HepG2 (cell line): ENCODE measurements around the gene RPGRIP1. TPM values are rescaled to one million over a fixed set of nuclear protein-coding genes. Genes with fewer than 3 reads are reported as not detected.
"Not testable (repeated sequence)": the region's sequence is repeated elsewhere in the genome, so short reads cannot be mapped to it uniquely, and the experiment has no call there.

Experiments
- ATAC-seq: fragments of 200-7000 bp; cut with Tn5 transposase; 3 replicates; pipeline ENCODE4 v1.9.1; 2020; ENCODE audit warnings: mild to moderate bottlenecking, moderate library complexity
- BruUV-seq: library from RNA; stranded (reverse); fragments of 400-500 nt; replicated peaks from 2 replicates; lab custom pipeline; 2021; lab: Mats Ljungman, UMichigan
- CTCF ChIA-PET: fragments of 300-600 bp; formaldehyde crosslinking; extraction: SDS; loops from one replicate; lab custom pipeline; 2021; ENCODE audit warnings: low total read pairs, inconsistent platforms, low intra/inter-chr PET ratio; lab: Yijun Ruan, JAX
- POLR2A ChIA-PET: fragments of 350-600 bp; sonication (Branson Sonifier 250); formaldehyde crosslinking; loops from one replicate; lab custom pipeline; 2020; ENCODE audit warnings: antibody characterized with exemption, inconsistent platforms; lab: Yijun Ruan, JAX
- DNase-seq: peaks from one replicate; pipeline ENCODE4 v3.0.0-alpha.2; 2015; ENCODE audit warnings: low spot score
- FAIRE-seq: peaks from 3 replicates; lab custom pipeline; 2011; peaks lifted over from hg19 to GRCh38; lab: Jason Lieb, UNC
- H2AFZ ChIP-seq: one replicate; pipeline ENCODE4 v1.6.1; 2011; ENCODE audit warnings: low read length, inconsistent platforms
- H3K27ac ChIP-seq: fragments of 300-600 bp; 3 replicates; pipeline ENCODE4 v1.8.0; 2011; ENCODE audit warnings: mixed run types, mild to moderate bottlenecking, mixed read lengths, low read length, inconsistent platforms; ENCODE audit not compliant: insufficient read depth; ENCODE audit errors: extremely low read length
- H3K27me3 ChIP-seq, 2 experiments: fragments of 200-600 bp in 1 of 2; 2 replicates in 1 of 2; 3 replicates in 1 of 2; pipeline versions ENCODE4 v1.6.0 to v1.8.0; 2011; ENCODE audit warnings: low read length in 2 of 2, mild to moderate bottlenecking in 2 of 2, moderate library complexity in 2 of 2, inconsistent platforms in 1 of 2; ENCODE audit not compliant: insufficient read depth in 2 of 2, control insufficient read depth in 1 of 2
- H3K36me3 ChIP-seq, 2 experiments: fragments of 200-600 bp in 1 of 2; replicated peaks in 1 of 2; 2 replicates in 1 of 2; 3 replicates in 1 of 2; pipeline versions ENCODE4 v1.5.1 to v1.8.0; 2011; ENCODE audit warnings: low read length in 2 of 2, inconsistent platforms in 1 of 2; ENCODE audit not compliant: insufficient read depth in 2 of 2, control insufficient read depth in 1 of 2
- H3K4me1 ChIP-seq: 2 replicates; pipeline ENCODE4 v1.5.1; 2012; ENCODE audit warnings: low read length, inconsistent platforms; ENCODE audit not compliant: insufficient read depth
- H3K4me2 ChIP-seq: 2 replicates; pipeline ENCODE4 v1.6.0; 2011; ENCODE audit warnings: low read depth, low read length, inconsistent platforms
- H3K4me3 ChIP-seq, 3 experiments: fragments of 200-600 bp in 1 of 3; sonication (generic), shearing (Covaris generic) in 1 of 3; replicated peaks in 1 of 3; 2 replicates each; pipeline ENCODE4 v1.5.1; 2011 to 2016; ENCODE audit warnings: low read length in 3 of 3, inconsistent platforms in 2 of 3, low read depth in 2 of 3, mild to moderate bottlenecking in 2 of 3, control low read depth in 1 of 3, mixed read lengths in 1 of 3; ENCODE audit not compliant: insufficient read depth in 1 of 3
- H3K79me2 ChIP-seq: one replicate; pipeline ENCODE4 v1.6.1; 2011; ENCODE audit warnings: low read length, inconsistent platforms; ENCODE audit not compliant: insufficient read depth
- H3K9ac ChIP-seq: 2 replicates; pipeline ENCODE4 v1.6.0; 2011; ENCODE audit warnings: mild to moderate bottlenecking, low read depth, low read length, inconsistent platforms; ENCODE audit not compliant: insufficient read depth
- H3K9me3 ChIP-seq: 2 replicates; pipeline ENCODE4 v1.5.1; 2012; ENCODE audit warnings: mild to moderate bottlenecking, low read length
- H4K20me1 ChIP-seq: 2 replicates; pipeline ENCODE4 v1.6.0; 2011; ENCODE audit warnings: inconsistent platforms, mild to moderate bottlenecking, low read length, moderate library complexity; ENCODE audit not compliant: insufficient read depth
- MAFF ChIP-seq: IDR thresholded peaks from 2 replicates; pipeline ENCODE4 v1.6.1; 2011; ENCODE audit warnings: low read depth, low read length, improper control_type of control experiment
- MAFK ChIP-seq, 2 experiments: IDR thresholded peaks in 1 of 2; conservative IDR thresholded peaks in 1 of 2; 2 replicates each; pipeline ENCODE4 v1.6.1; 2011; ENCODE audit warnings: improper control_type of control experiment in 2 of 2, low read length in 2 of 2
- NFE2L2 ChIP-seq: fragments of 150-350 bp; IDR thresholded peaks from 2 replicates; pipeline ENCODE4 v1.6.1; 2014; ENCODE audit warnings: low read length
- WGBS: methylation state at CpG from one replicate; pipeline ENCODE4 v1.1.6; 2017; ENCODE audit warnings: low lambda C conversion rate; 5-methylcytosine and 5-hydroxymethylcytosine counted together
- in situ Hi-C: cut with HindIII; loops from 2 replicates; pipeline ENCODE4 v1.10.0; 2017; ENCODE audit warnings: low pct_unique_long_range_greater_than_20kb; ENCODE audit not compliant: extremely low pct_ligation_motif_present
- intact Hi-C: fragments of 100-400 bp; cut with micrococcal nuclease; formaldehyde crosslinking; loops from one replicate; pipeline ENCODE4 v1.10.0; 2022; ENCODE audit not compliant: unreplicated experiment
- polyA plus RNA-seq, 8 experiments: library from polyadenylated mRNA; depleted of rRNA in 3 of 8; stranded (reverse) in 7 of 8; unstranded in 1 of 8; fragments of >200 nt; fragmentation: Illumina TruSeq in 4 of 8; extraction: Trizol in 4 of 8; gene quantifications; 2 replicates each; pipeline versions ENCODE4 v1.2.1 to v1.2.3, GENCODE V29; 2011 to 2016; ENCODE audit warnings: low read depth in 4 of 8, missing spikeins in 1 of 8, mixed read lengths in 1 of 8; ENCODE audit not compliant: insufficient read depth in 1 of 8
- total RNA-seq, 5 experiments: library from RNA; depleted of rRNA; stranded (reverse); fragments of >200 nt; fragmentation: Illumina TruSeq; extraction: Trizol; gene quantifications; 2 replicates each; pipeline ENCODE4 v1.2.3, GENCODE V29; 2016; ENCODE audit warnings: low read depth in 1 of 5

RPGRIP1 gene
- total and polyA plus RNA-seq, 2 of the 13 experiments (the other 11 are each of a cell fraction or from before 2014, with no cell fraction given) = 0.13 to 1.1 TPM

DNA sequence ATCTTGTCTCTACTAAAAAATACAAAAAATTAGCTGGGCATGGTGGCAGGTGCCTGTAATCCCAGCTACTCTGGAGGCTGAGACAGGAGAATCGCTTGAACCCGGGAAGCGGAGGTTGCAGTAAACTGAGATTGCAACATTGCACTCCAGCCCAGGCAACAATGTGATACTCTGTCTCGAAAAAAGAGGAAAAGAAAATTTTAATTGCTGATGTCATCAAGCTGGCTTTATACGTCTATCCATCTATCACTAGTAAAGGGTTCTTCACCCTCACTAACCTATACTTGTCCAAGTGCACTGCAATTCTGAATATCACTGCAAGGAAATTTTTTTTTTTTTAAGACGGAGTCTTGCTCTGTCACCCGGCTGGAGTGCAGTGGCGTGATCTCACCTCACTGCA, 2.0 kb downstream of the RPGRIP1 start:
- BruUV-seq, ATAC-seq, H3K9me3 ChIP-seq, H3K27me3 ChIP-seq, H3K4me3 ChIP-seq, H4K20me1 ChIP-seq, H3K79me2 ChIP-seq, POLR2A ChIA-PET, DNase-seq, CTCF ChIA-PET, H3K4me2 ChIP-seq, intact Hi-C loops, H3K27ac ChIP-seq, H2AFZ ChIP-seq, H3K36me3 ChIP-seq, FAIRE-seq, H3K9ac ChIP-seq, in situ Hi-C loops: not testable (repeated sequence)
- TF ChIP-seq MAFK (conservative IDR thresholded peaks at IDR 0.05 in 1 of 2, IDR thresholded peaks at IDR 0.05 in 1 of 2; ENCODE audit: low read length in 2 of 2) (peak; percentile 70 to 71; a peak in 3 of 4 replicates), MAFF (peak; percentile 23; the same call in 1 of the 2 replicates)
- H3K4me1 ChIP-seq = peaks cover 18% of the 10 kb centered on the region
- WGBS = 63% methylated on average over 8 of the region's 8 CpGs

DNA sequence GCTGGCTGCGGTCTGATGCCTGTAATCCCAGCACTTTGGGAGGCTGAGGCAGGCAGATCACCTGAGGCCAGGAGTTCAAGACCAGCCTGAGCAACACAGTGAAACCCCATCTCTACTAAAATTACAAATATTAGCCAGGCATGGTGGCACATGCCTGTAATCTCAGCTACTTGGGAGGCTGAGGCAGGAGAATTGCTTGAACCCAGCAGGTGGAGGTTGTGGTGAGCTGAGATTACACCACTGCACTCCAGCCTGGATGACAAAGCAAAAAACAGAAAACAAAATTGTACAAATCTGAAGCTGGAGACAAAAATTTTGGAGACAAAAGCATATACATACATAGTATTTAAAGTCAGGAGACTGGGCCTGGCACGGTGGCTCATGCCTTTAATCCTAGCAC, 6.6 kb downstream of the RPGRIP1 start:
- H3K27ac ChIP-seq, FAIRE-seq, ATAC-seq, CTCF ChIA-PET, DNase-seq, H4K20me1 ChIP-seq, H3K79me2 ChIP-seq, intact Hi-C loops, H3K9ac ChIP-seq, H3K4me1 ChIP-seq: not testable (repeated sequence)
- WGBS = 69% methylated on average over 2 of the region's 2 CpGs
- peak; percentile 11; the same call in 1 of the 2 replicates for TF ChIP-seq NFE2L2
- TF ChIP-seq, all 625 proteins: peak for 1; not testable (repeated sequence) for 624
- H3K27me3 ChIP-seq, H3K36me3 ChIP-seq, H3K9me3 ChIP-seq, in situ Hi-C loops, BruUV-seq, H3K4me2 ChIP-seq, H2AFZ ChIP-seq, H3K4me3 ChIP-seq, POLR2A ChIA-PET: not testable (repeated sequence)
